ENCODE measurements around the gene STIM2. TPM values are rescaled to one million over a fixed set of nuclear protein-coding genes. Genes with fewer than 3 reads are reported as not detected.

STIM2 gene
- total and polyA plus RNA-seq, 10 of the 15 experiments (the other 5 are each of a cell fraction or from before 2014, with no cell fraction given): 4.7 to 41.5 (median 16.9) TPM

- TF ChIP-seq BMI1 (IDR thresholded peaks at IDR 0.05; ENCODE audit: borderline replicate concordance): no peak; the same call in 1 of the 2 replicates
- TF ChIP-seq SREBF2 (IDR thresholded peaks at IDR 0.05; ENCODE audit: low read length): no peak
- no peak for TF ChIP-seq E2F8 (IDR thresholded peaks at IDR 0.05; ENCODE audit: low read depth, partially characterized antibody)
- no peak; the same call in 1 of the 2 replicates for TF ChIP-seq BACH1 (IDR thresholded peaks at IDR 0.05; ENCODE audit: borderline replicate concordance)
- TF ChIP-seq POLR2AphosphoS5 (IDR thresholded peaks at IDR 0.05; ENCODE audit: low read length): no peak
- TF ChIP-seq PML (IDR thresholded peaks at IDR 0.05; ENCODE audit: low read length): 0 out of 2 replicates have a peak, but pooled peaks have one; percentile 28
- TF ChIP-seq GABPA (IDR thresholded peaks at IDR 0.05; ENCODE audit: low read depth): peak; percentile 63; the same call in 1 of the 2 replicates
- TF ChIP-seq RAD21 (IDR thresholded peaks at IDR 0.05; ENCODE audit: insufficient read depth, low read depth, low read length): 0 out of 2 replicates have a peak, but pooled peaks have one; percentile 17
- TF ChIP-seq IKZF1 (conservative IDR thresholded peaks at IDR 0.05): peak; percentile 41; the same call in 1 of the 2 replicates
- no peak for TF ChIP-seq KLF5 (IDR thresholded peaks at IDR 0.05; ENCODE audit: partially characterized antibody)
- no peak for TF ChIP-seq YBX1 (IDR thresholded peaks at IDR 0.05)
- no peak for TF ChIP-seq POU2F2 (IDR thresholded peaks at IDR 0.05; ENCODE audit: borderline replicate concordance, low read depth, low read length)
- no peak for TF ChIP-seq STAT3 (IDR thresholded peaks at IDR 0.05; ENCODE audit: low read depth, low read length)
- TF ChIP-seq KAT2A (conservative IDR thresholded peaks at IDR 0.05; ENCODE audit: control insufficient read depth, low read depth, low read length): no peak
- no peak for TF ChIP-seq CUX1 (IDR thresholded peaks at IDR 0.05; ENCODE audit: insufficient replicate concordance, low read depth, low read length)
- 0 out of 2 replicates have a peak, but pooled peaks have one; percentile 35 for TF ChIP-seq RELB (IDR thresholded peaks at IDR 0.05; ENCODE audit: low read depth)
These were observed 25.3 kb downstream of the STIM2 start (continued) for GRCh38 chr4:26885912-26886274.

Data from GM12878 (cell line).